RCC 7860 (cell line): ENCODE results near the gene CXCL6.

Source experiments
- DNase-seq: peaks from one replicate; pipeline ENCODE4 v3.0.0-alpha.2; 2015; ENCODE audit warnings: low spot score
- FAIRE-seq: peaks from 2 replicates; lab custom pipeline; 2012; peaks lifted over from hg19 to GRCh38; lab: Jason Lieb, UNC

The CXCL6 gene

GRCh38 chr4:73865431-73866096, 29.1 kb downstream of the CXCL6 start:
- no peak for DNase-seq
- FAIRE-seq: no peak

- no peak for DNase-seq
- FAIRE-seq: no peak
Measured at GRCh38 chr4:73866246-73866645, 29.8 kb downstream of the CXCL6 start.

DNA sequence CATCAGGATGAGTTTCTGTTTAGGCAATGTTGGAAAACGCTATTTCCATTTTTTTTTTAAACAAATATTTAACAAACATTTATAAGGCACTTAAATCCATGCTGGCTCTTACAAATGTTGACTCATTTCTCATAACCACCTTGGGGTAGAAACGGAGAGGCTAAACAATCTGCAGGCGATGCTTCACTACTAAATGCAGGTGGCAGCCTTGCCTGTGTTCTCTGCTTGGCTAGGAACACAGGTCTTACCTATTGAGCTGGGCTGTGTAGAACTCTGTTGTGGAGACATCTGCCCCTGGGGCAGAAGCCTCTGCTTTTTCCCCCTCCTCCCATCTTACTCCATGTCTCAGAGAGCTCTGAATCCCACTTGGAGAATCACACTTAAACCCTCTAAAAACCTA, 31.3 kb downstream of the CXCL6 start:
- no peak for FAIRE-seq
- peak; percentile 13 for DNase-seq

- FAIRE-seq: no peak
- no peak for DNase-seq
Measured at GRCh38 chr4:73868206-73869129, 32.0 kb downstream of the CXCL6 start.

DNA sequence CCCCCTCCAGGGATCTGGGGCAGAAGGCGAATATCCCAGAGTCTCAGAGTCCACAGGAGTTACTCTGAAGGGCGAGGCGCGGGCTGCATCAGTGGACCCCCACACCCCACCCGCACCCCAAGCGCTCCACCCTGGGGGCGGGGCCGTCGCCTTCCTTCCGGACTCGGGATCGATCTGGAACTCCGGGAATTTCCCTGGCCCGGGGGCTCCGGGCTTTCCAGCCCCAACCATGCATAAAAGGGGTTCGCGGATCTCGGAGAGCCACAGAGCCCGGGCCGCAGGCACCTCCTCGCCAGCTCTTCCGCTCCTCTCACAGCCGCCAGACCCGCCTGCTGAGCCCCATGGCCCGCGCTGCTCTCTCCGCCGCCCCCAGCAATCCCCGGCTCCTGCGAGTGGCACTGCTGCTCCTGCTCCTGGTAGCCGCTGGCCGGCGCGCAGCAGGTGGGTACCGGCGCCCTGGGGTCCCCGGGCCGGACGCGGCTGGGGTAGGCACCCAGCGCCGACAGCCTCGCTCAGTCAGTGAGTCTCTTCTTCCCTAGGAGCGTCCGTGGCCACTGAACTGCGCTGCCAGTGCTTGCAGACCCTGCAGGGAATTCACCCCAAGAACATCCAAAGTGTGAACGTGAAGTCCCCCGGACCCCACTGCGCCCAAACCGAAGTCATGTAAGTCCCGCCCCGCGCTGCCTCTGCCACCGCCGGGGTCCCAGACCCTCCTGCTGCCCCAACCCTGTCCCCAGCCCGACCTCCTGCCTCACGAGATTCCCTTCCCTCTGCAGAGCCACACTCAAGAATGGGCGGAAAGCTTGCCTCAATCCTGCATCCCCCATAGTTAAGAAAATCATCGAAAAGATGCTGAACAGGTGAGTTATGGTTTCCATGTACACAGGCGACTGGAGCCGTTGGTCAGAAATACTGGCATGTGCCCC, 32.9 kb downstream of the CXCL6 start, which contains the start of gene CXCL1:
CXCL1 (plus strand) TSS at position 264 of the 926 bp plus-strand sequence; CDS start at position 342, 78 bp downstream.
- peak; percentile 11 for DNase-seq
- FAIRE-seq: no peak

DNA sequence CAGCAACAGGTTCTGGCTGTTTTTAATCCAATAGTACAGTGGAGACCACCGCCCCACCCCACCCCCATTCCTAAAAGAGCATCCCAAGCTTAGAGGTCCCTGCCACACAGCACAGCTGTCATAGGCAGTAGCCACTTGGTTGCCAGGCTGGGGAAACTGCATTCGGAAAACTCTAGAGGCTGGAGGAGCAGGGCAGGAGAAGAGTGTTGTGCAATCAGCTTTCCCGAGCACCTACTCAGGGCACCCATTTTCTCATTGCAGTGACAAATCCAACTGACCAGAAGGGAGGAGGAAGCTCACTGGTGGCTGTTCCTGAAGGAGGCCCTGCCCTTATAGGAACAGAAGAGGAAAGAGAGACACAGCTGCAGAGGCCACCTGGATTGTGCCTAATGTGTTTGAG, 33.8 kb downstream of the CXCL6 start:
- FAIRE-seq: no peak

DNA sequence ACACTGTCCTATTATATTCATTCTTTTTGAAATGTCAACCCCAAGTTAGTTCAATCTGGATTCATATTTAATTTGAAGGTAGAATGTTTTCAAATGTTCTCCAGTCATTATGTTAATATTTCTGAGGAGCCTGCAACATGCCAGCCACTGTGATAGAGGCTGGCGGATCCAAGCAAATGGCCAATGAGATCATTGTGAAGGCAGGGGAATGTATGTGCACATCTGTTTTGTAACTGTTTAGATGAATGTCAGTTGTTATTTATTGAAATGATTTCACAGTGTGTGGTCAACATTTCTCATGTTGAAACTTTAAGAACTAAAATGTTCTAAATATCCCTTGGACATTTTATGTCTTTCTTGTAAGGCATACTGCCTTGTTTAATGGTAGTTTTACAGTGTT, 34.3 kb downstream of the CXCL6 start:
- FAIRE-seq (no peak), DNase-seq (no peak)

More for the DNA sequence above, 33.8 kb downstream of the CXCL6 start:
- DNase-seq: peak; percentile 55

- DNase-seq (no peak), FAIRE-seq (no peak)
Measured at GRCh38 chr4:73871511-73872310, 35.2 kb downstream of the CXCL6 start.

DNA sequence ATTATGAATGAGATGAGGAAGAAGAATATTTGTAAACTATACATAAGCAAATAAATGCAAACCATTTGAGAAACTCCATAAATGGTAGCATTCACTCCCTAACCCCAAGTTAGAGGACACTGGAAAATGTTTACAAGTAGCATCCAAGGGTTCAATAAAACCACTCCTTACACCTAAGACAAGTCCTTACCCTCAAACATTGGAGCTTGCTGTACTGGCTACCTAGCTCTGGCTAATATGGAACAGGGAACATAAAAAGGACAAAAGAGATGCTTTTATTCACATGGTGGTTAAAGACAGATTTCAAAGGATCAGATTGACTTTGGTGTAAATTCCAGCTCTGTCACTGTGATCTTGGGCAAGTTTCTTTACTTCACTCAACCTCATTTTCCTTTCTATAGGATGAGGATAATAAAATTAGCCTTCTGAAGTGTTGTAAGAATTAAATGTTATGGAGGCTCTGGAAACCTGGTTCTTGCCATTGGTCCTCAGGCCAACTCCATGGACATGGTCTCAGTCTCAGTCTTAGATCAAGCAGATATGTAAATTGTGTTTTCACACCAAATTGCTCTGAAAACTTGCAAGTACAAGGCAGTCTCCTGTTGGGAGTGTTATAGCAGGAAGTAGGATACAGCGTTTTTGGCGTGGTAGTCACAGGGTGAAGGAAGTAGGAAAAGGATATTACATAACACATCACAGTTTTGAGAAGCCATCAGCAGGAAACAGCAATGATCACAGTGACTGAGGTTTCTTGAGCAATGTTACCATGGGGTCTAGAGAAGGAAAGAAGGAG, 36.0 kb downstream of the CXCL6 start:
- no peak for FAIRE-seq
- no peak for DNase-seq

DNA sequence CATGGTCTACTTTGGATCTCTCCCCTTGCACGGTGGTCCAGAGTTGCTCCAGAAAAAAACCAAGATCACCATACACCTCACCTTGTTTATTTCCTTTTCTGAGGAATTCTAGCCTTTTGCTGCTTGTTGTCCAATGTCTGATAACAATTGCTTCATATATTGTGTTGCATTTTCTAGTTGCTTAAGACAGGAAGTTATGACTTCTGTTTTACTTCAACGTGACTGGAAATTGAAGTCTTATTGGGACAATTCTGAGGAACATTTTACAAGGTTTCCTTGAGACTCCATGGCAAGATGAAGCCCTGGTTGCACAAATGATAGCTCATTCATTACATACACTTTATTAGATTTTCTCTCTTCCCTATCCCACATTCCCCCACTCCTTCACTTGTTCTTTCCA, 37.9 kb downstream of the CXCL6 start:
- DNase-seq (no peak), FAIRE-seq (no peak)

GRCh38 chr4:73875401-73875800, 38.9 kb downstream of the CXCL6 start:
- FAIRE-seq: no peak
- DNase-seq: no peak

DNA sequence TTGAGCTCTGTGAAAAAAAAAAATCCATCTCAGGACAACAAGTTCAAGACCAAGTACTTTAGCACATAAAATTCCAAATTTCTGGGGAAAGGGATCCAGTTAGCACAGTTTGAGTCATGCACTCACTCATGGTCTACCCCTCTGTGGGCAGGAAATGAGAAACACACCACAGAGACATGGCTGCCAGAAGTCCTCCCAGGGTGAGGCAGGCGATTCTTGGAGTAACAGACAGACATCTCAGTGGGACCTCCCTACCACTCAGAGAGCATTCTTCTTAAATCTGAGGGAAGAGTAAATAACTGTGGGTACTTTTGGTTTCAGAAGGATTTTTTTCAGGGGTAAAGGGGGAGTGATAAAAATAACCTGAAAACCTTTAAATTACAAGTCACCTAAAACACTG, 46.8 kb downstream of the CXCL6 start:
- DNase-seq: peak; percentile 41
- FAIRE-seq: peak; percentile 64

DNA sequence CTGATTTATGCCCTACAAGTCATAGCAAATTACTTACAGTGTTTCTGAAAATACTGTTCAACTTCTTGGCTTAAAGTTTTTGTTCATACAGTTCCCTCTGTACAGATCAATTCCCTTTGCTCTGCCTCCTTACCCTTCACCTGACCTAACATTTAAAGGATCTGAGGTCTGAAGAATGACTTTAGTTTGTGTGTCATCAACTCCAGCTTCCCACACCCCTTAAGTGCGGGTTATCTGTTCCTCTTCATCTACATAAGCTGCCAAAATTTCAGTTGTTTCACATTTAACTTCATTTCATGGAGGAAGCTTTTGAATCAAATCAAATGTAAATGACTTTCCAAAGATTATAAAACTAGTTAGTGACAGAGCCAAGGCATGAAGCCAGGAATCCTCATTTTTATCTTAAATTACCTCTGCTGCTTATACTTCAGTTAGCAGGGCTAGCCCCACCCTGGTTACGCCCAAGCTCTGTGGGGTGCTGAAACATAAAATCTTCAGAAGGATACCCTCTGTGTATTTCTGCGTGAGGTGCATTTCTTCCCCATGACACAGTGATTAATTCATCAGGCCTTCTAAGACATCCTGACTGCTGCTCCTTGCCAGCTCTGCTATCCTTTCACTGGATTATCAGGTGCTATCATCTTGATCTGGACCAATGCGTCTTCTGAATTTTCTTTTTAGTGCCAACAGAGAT, 49.2 kb downstream of the CXCL6 start:
- FAIRE-seq: no peak
- peak; percentile 36 for DNase-seq
